Lower leg skin (tissue), 3 donors: ENCODE data around the gene TTBK1.

Source experiments
- CTCF ChIP-seq, 3 donors: fragments of 450-650 bp; IDR thresholded peaks; one replicate each; pipeline ENCODE4 v1.5.1; 2016; ENCODE audit warnings: antibody characterized with exemption in 3 of 3, mild to moderate bottlenecking in 3 of 3, moderate library complexity in 2 of 3
- POLR2A ChIP-seq, 2 donors: fragments of 450-650 bp; IDR thresholded peaks; one replicate each; pipeline ENCODE4 v1.6.1; 2016 to 2017; ENCODE audit warnings: antibody characterized with exemption in 2 of 2, mild to moderate bottlenecking in 1 of 2, moderate library complexity in 1 of 2

- TF ChIP-seq CTCF (IDR thresholded peaks at IDR 0.05): no peak
- TF ChIP-seq POLR2A (IDR thresholded peaks at IDR 0.05): no peak
Measured at GRCh38 chr6:43257367-43258145, 14.3 kb downstream of the TTBK1 start.
